Endometrium (tissue), 2 donors: ENCODE results near the gene CYTH1.

ENCODE experiments used
- FAIRE-seq: peaks from 2 replicates; lab custom pipeline; 2012; peaks lifted over from hg19 to GRCh38; lab: Jason Lieb, UNC
- donor health status: control.
- donor health status: control.

CYTH1 gene

DNA sequence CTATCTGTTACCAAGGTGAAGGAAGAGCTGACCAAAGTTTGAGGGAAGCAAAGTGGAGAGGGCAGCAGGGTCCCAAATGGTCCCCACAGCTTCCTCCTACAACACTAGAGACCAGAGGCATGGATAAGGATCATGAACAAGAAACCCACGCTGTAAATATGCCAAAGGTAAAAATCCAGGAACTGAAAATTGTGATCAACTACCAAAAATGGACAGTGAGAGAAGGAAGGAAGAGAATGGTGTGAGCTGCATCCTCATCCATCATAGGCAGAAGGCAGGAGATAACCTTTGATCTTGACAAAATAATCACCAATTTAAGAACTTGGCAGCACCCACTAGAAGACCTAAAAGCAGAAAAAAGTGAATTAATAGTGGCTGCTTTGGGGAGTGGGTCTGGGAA lies 66.2 kb downstream of the CYTH1 start:
- no peak for FAIRE-seq

DNA sequence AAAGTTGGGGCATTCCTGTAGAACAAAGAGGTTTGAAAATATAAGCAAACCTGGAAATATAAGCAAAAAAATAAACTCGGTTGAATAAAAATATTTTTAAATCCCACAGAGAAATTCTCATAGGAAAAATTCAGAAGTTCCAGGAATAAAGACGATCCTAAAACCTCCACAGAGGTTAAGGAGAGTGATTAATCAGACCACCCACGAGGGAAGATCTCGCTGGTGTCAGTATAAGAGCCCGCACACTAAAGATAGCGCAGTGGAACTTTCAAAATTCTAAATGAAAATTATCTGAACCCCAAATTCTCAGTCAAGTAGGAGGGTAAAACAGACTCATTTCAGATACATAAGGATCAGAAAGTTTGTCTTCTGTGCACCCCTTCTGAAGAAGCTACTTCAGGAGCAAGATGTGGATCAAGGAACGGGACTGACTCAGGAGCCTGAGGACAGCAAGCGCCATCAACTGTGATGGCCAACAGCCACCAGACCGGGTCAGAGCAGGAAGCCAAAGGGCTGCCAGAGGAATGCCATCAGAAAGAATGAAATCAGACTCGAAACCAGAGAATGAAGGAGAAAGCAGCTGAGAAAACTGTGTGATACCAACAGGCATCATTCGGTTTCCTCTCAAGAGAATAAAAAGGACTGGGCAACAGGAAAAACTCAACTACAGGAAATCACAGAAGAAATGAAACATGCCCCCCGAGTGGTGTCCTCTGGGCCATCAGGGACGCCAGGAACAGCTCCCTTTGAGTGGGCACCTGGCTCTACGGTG lies 66.9 kb downstream of the CYTH1 start:
- no peak for FAIRE-seq

DNA sequence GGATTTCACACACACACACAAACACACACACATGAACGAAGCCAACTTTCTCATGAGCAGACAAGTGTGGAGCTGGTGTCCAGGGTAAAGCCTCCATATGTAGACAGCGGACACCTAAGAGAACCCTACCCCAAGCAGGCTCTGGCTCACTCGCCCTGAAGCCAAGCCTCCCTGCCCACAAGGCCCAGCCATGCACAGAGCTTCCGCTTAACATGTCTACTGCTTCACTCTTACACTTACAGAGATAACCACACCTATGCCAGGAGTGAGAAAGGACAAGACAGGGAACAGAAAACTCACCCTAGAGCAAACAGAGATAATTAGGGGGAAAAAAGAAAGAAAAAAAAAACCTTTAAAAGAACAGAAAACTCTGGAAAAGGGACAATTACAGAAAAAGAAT lies 67.5 kb downstream of the CYTH1 start:
- no peak for FAIRE-seq

DNA sequence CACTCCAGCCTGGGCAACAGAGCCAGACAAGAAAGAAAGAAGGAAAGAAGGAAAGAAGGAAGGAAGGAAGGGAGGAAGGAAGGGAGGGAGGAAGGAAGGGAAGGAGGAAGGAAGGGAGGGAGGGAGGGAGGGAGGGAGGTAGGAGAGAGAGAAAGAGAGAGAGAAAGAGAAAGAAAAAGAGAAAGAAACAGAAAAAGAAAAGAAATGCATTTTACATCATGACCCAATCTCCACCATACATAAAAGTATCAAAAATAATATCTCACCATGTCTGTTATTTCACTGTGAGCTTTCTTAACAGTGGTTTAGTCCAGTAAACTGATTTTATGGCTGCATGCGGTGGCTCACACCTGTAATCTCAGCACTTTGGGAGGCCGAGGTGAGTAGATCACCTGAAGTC lies 70.0 kb downstream of the CYTH1 start:
- FAIRE-seq: no peak

DNA sequence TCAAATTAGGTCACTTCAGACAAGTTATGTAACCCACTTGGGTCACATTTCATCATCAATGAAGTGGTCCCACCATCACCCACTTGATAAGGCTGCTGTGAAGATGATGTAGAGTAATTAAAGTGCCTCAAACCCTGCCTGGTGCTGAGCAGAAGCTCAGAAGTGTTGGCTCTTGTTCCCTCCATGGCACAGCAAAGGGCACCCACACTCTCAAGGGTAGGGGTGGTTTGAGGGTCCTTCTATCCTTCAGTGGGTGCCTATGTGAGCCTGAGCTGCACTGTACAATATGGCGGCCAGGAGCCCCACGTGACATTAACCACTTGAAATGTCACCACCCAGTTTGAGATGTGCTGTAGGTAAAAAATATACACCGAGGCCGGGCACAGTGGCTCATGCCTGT lies 71.5 kb downstream of the CYTH1 start:
- FAIRE-seq: no peak

DNA sequence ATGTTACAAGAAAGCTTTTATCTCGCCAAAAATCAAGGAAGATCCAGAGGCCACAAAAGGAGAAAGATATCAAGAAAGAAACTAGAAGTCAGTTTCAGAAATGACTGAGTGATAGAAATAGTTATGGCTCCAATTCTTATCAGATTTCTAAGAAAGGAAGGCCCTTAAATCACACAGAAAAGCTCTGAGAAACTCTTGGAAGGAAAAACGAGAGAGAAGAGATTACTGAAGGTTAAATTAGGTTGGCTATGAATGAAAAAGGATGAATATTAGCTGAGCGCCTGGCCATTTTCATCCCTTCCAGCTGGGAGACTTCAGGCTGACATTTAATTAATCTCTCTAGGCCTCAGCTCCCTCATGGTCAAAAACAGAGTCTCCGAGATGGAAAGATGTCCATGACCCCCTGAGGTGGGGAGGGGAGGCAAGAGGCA lies 72.3 kb downstream of the CYTH1 start:
- FAIRE-seq: no peak

DNA sequence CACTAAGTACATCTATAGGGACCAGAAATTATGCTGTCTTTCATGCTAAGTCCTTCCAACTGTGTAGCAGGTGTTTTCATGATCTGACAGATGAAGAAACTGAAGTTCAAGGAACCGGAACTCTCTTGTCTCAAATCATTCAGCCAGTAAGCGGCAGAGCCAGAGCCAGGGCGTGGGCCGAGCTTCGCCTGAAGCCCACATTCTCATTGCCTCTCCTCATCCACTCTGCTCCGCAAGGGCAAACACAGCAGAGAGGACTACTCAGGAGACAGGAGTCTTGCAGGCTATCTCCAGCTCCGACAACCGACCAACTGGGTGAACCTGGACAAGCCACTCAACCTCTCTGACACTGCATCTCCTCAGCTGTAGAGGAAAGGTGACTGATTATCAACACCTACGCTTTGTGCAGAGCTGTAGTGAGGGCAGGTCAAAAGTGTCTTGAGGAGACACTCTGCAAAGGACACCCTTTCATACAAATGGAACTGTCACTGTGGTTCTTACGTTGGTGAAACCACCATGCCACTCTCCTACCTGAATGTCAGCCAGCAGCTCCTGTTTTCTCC lies 72.9 kb downstream of the CYTH1 start:
- no peak for FAIRE-seq

DNA sequence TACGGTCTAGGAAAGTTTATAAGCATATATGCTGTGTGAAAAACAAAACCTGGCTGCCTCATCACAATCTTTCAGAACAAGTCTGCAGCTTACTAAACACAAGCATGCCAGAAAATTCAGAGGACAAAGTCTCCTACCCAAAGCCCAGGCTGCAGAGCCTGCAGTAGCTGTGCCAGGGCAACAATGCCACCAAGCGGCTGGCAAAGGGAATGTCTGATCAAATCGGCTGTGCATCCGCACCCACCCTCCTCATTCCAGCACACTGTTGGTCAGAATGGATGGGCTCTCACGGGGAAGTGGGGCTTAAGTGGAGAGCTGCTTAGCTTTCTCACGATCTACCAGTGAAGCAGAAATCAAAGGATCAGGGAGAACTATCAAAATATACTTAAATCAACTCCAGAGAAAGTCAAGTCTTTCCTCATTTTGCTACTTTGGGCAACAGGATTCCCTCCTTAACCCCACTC lies 73.5 kb downstream of the CYTH1 start:
- FAIRE-seq: no peak

DNA sequence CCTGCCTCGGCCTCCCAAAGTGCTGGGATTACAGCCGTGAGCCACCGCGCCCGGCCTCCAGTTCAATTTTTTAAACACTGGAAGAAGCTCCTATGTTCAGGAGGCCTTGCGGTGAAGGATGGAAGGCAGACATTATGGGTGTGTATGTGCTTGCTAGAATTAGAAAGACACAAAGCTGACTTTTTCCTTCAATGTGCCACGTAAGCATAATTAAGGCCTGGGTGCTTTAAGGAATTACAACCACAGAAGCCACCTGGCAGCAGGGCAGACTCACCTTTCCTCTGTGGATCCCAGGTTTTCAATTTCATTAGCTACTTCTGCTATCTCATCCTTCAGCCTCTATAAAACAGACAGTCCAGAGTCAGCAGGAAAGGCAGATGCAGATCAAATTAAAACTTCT lies 74.2 kb downstream of the CYTH1 start:
- no peak for FAIRE-seq

DNA sequence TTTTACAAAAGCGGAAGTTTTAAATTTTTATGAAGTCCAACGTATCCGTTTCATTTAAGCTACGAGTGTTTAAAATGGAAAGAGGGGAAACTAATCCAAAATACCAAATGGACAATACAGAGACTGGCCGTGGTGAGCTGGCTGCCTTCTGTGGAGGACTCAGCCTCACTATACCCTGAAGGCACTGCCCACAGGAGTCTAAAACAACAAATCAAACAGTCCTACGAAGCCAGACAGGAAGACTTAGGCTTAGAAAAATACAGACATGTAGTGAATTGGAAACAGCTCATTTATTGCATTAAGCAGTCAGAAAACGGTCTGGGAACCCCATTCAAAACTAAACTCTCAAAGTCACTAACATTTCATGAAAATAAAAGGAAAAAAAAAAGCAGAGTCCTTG lies 75.1 kb downstream of the CYTH1 start:
- no peak for FAIRE-seq

DNA sequence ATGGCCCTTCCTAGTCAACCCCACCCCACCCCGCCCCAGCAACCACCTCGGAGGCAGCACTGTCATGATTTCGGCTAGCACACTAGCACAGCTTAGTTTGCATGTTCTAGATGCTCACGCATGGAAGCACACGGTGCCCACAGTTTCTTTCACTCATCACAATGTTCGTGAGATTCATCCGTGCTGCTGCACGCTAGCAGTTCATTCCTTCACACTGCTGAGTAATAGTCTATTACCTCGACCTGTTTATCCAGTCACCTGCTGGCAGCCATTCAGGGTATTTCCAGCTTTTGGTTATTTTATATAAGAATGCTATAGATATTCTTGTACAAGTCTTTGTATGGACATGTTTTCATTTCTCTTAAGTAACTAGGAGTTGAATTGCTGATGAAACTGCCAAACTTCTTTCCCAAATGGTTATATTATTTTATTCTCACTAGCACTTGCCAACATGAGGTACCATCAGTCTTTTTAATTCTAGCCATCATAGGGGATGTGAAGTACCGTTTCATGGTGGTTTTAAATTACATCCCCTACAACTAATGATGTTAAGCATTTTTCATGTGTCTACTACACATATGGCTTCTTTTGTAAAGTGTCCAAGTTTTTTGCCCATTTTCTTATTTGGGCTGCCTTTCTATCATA lies 75.7 kb downstream of the CYTH1 start:
- no peak for FAIRE-seq

DNA sequence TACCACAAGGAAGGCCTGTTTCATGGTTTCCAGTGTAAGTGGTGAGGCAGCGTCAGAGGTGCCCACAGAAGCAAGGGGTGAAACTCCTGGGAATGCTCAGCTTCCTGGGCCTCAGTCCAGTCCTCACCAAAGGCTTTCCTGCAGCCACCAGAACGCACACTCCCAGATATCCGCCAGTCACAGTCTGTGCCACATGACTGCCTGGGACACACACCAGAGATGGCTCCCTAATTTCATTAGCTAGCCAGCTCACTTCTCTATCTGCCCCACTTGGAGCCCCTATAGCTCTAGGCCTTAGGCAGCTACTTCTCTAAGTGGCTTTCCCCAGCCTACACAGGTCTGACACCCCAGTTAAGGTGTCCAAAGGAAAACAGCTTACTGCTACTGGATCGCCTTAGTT lies 77.0 kb downstream of the CYTH1 start:
- no peak for FAIRE-seq

DNA sequence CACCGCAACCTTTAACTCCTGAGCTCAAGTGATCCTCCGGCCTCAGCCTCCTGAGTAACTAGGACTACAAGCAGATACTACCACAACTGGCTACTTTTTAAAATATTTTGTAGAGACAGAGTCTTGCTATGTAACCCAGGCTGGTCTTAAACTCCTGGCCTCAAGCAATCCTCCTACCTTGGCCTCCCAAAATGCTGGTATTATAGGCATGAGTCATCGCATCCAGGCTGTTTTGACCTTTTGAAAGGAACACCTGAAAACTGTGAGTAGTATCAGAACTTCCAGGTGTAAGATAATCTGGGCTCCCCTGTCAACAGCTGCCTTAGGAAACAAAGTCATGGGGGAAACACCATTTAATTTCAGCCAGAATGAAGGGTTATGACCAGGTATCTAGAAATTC lies 77.5 kb downstream of the CYTH1 start:
- no peak for FAIRE-seq

DNA sequence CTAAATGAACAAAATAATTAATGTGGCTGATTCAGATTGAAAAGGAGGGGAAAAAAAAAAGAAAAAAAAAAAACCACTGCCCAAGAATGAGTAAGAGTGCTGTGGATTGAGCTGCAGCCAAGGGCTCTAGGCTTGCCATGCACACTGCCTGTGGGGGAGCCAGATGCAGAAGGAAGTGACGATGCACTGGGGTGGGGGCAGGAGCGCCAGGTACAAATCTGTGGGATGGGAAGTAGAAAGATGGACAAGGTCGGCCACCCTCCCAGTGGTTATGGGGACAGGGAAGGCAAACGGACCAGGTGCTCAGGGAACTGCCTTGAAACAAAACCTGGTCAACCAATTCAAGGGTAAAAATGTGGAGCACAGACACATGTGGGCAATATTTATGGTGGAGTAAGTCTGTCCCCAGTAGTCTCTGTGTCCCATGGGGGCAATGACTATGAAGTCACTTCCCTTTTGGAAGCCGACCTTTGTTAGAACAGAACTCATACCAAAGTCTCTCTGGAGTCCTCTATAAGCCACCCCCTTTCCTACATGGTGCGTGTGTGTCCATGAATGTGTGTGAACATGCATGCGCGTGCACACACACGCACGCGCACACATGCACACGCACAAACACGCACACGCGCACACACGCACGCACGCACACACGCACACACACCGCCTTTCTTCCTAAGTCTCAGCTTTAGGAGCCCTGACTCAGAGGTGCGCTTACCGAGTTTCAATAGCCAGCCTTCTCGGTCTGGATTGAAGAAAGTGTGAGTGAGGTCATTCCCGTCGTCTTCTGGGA lies 84.3 kb downstream of the CYTH1 start:
- no peak for FAIRE-seq

DNA sequence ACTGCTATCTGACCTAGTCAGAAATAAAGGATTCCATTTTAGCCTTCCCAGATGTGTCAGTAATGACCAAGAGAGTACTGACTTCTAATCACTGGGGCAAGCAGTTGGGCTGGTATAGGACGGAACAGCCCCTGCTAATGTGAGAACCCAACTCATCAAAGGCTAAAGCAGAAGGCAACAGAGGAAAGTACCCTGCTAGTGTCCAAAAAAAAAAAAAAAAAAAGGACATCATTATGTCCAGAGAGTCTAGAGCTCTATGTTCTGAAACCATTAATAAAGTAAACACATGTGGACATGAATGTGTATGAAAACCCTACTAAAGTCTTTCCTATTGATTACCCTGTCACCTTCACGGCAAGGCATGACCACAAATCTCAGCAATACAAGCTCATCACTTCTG lies 85.0 kb downstream of the CYTH1 start:
- FAIRE-seq: no peak

DNA sequence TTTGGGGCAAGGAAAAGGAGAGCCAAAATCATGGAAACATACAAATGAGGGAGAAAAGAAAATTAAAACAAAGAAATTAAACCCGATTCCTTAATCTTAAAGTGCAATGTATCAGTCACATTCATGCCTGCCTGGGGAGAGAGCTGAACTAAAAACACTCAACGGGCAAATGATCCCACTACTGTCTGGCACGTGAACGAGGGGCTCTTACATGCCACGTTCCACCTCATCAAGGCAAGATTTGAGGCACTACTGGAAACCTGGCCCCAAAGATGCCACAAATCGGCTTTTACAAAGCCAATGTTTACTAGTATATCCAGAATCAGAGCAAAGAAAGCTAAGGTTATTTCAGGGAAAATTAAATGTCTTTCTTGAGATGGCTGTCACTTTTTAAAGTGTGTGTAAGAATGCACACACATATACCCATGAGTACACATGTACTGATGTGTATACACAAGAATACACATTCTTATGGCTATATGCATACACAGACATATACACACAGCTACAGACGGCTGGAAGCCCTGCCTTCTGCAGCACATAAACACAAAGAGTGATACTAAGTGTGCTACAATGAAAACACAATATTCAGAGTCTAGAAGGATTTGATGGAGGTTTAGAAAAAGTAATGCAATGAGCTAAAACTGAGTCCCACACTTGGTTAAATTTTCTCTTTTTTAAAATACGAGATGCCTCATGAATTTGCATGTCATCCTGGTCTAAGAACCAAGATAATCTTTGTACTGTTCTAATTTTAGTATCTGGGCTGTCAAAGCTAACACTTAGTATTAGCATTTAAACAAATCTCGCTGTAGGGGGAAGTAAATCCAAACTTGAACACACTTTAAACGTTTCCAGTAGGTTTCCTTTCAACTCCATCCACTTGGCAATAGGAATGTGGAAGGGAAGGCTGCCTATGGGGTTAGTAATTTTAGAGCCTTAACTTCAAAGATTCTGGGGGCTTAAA lies 85.8 kb downstream of the CYTH1 start:
- no peak for FAIRE-seq

DNA sequence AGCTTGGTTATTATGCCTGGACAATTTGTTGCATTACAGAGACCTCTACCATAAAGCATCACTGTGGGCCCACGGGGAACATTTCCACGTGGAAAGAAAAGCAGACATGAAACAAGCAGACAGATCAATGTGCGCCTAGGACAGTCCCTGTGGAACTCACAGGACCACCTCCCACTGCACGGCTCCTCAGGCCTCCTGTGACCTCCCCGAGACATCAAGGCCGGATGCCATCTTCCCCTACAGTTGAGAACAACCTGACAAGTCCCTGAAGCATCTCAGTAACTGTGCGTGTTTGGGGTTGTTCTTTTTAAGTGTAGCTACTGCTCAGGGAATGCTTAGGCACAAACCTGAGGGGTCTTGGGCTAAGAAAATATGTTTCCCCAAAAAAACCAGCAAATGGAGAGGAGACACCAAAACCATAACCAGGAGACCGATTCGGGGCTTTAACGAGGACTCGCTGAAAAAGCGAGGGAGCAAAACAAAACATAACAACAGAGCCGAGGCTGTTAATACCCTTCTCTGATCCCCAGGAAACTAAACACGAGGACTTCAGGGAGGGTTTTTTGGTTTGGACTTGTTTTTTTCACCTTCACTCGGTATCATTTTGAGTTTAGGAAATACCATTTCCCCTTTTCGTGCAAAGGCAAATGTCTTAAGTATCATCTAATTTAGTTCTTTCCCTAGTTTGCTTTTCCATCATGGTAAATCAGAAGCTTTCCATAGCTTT lies 87.1 kb downstream of the CYTH1 start:
- FAIRE-seq: no peak

DNA sequence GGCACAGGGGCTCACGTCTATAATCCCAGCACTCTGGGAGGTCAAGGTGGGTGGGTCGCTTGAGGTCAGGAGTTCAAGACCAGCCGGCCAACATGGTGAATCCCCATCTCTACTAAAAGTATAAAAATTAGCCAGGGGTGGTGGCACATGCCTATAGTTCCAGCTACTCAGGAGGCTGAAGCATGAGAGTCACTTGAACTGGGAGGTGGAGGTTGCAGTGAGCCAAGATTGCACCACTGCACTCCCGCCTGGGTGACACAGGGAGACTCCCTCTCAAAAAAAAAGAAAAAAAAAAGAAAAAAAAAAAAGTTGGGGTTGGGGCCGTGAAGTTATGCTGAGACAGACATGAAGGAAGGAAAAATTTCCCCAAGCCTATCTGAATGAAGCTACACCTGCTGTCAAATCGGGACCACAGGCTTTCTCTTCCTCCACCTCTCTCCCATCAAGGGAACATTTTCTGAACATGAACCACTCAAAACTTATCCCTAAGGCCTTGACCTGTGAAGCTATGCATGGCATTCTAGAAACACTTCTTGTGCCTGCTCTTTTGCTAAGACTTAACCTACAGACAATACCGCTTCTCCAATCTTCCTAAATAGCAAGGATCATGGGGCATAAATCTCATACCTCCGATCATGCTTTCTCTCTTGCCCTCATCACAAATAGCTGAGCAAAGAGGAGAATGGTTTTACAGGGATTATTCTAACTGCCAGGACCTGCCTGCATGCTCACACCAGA lies 88.6 kb downstream of the CYTH1 start:
- FAIRE-seq: no peak

DNA sequence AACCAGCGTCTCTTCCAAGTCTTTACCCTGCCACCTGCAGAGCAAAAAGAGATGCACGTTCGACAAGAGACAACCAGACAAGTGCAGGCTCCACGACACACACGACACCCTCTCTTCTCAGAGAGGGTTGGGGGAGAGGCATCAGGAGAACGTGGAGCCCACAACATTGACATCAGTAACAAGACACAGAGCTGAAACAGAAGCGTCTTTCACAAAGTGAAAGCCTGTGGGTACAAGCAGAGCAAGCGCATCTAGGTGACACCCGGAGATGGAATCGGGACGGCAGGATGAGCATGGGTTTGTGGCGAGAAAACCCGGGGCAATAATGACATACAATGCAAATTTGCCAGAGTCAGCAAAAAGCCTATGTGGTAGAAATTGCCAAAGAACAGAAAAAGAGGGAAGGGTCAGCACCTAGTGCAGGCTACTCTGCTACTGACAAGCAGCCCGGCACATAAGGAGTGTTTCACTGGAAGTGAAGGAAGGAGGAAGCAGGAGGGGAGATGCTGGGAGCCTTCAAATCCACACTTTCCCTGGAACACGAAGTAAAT lies 89.5 kb downstream of the CYTH1 start:
- no peak for FAIRE-seq

DNA sequence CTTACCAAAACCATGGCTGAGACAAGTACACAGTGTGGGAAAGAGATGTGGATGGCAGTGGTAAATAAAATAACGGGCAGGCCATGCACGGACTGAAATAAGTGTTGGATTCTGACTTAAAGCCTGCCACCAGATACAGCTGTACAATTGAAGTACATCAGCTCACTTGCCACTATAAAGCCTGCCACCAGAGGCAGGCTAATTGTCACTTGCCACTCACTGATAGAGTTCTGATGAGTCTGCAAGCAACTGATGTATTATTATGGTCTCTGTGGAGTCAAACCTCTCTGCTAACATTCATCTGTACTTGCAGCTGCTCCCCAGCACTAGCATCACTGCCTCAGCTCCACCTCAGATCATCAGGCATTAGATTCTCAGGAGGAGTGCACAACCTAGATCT lies 93.0 kb downstream of the CYTH1 start:
- no peak for FAIRE-seq
